ENCODE results near the gene IFNL4.
"Not testable (repeated sequence)": the region's sequence is repeated elsewhere in the genome, so short reads cannot be mapped to it uniquely, and the experiment has no call there.

Gene IFNL4

DNA sequence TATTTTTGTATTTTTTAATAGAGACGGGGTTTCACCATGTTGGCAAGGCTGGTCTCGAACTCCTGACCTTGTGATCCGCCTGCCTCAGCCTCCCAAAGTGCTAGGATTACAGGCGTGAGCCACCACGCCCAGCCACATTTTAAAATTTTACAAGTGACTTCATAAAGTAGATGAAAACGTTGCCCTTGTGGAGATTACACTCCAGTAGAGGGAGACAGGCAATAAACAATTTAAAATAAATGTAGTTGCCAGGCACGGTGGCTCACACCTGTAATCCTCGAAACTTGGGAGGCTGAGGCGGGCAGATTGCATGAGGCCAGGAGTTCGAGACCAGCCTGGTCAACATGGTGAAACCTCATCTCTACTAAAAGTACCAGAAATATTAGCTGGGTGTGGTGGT lies 29.5 kb downstream of the IFNL4 start:
- not testable (repeated sequence) for DNase-seq

DNA sequence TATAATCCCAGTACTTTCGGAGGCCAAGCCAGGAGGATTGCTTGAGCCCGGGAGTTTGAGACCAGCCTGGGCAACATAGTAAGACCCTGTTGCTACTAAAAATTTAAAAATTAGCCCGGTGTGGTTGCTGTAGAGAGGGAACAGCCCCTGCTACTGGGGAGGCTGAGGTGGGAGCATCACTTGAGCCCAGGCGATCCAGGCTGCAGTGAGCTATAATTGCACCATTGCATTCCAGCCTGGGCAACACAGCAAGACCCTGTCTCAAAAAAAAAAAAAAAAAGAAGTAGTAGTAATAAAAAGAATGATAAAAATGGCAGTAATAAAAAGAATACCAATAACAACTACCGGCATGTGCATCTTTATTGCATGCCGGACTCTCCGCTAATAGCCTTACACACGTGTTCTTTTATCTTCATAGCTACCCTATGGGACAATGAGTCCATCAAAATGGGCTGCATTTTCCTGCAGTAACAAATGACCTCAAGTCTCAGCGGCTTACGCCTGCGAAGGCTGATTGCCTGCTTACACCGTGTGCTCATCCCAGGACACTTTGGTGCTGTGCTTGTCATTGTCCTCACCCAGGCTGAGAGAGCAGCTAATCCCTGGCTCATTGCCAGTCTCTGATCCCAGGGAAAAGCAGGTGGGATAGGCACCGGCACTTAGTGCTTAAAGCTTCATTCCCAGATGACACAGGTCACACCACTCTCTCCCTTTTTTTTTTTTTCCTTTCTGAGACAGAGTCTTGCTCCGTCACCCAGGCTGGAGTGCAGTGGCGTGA lies 30.2 kb downstream of the IFNL4 start:
- DNase-seq: no peak

DNA sequence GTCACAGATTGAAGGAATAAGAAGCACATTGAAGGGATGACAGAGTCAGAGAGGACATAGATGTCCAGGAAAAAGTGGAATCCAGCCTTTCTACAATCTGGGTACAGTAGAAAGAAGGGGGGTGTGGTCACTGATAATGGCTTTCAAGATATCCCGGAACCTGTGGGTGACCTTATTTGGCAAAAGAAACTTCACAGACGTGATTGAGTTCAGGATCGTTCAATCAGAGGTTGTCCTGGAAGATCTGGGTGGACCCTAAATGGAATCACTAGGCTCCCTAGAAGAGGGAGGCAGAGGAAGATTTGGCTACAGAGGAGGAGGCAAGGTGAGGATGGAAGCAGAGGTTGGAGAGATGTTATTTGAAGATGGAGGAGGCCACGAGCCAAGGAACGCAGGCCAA lies 31.6 kb downstream of the IFNL4 start:
- no peak for DNase-seq

DNA sequence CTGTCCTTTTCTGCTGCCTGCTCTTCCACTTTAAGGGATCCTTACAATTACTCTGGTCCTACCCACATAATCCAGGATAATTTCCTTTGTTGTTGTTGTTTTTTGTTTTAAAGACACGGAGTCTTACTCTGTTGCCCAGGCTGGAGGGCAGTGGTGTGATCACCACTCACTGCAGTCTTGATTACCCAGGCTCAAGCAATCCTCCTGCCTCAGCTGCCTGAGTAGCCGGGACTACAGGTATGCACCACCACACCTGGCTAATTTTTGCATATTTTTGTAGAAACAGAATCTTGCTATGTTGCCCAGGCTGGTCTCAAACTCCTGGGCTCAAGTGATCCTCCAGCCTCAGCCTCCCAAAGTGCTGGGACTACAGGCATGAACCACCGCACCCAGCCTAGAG lies 33.3 kb downstream of the IFNL4 start:
- DNase-seq: not testable (repeated sequence)

DNA sequence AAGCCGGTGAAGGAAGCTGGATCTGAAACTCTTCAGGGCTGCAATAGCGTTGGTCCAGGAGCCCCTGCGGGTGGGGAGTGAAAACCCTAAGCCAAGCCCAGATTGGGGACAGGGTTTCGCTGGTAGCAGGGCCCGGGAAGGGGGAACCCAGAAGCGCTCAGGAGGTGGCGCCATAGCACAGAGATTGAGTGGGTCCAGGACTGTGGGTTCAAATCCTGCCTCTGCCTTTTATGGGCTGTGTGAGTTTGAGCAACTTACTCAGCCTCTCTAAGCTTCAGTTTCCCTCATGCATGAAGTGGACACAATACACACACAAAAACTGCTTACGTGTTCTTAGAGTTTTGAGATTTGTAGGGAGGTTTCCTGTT lies 36.3 kb downstream of the IFNL4 start:
- DNase-seq: no peak

DNA sequence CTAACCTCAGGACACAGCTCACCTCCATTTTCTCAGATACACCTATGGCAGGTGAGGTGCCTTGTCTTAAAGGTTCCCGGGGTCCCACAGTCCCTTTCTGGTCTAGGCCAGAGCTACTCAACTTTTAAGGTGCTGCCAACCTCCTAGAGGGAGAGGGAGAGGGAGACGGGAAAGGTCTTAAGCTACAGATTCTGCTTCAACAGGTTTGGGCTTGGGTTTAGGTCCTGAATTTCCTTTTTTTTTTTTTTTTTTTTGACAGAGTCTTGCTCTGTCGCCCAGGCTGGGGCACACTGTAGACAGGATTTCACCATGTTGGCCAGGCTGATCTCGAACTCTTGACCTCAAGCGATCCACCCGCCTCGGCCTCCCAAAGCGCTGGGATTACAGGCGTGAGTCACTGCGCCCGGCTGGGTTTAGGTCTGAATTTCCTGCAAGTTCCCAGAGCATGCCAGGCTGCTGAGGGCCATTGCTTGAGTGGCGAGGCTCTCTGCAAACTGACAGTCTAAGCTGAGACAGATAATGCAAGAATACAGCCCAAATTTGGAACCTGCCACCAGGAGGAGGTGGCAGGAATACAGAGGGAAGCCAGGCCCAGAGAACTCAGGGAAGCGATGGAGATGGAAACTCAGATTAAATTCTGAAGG lies 36.8 kb downstream of the IFNL4 start:
- no peak for DNase-seq

DNA sequence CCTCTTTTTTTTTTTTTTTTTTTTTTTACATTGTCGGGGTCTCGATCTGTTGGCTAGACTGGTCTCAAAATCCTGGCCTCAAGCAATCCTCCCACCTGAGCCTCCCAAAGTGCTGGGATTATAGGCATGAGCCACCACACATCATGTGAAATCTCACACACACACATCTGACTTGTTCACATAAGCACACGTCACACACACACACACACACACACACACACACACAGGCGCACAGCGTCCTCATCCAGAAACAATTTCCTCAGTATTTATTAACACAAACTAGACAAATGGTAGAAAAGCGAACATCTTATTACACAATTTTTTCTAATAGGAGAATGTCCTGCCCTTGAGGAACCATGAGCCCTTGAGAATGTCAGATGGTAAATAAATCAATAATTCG lies 39.5 kb downstream of the IFNL4 start:
- DNase-seq: no peak

DNA sequence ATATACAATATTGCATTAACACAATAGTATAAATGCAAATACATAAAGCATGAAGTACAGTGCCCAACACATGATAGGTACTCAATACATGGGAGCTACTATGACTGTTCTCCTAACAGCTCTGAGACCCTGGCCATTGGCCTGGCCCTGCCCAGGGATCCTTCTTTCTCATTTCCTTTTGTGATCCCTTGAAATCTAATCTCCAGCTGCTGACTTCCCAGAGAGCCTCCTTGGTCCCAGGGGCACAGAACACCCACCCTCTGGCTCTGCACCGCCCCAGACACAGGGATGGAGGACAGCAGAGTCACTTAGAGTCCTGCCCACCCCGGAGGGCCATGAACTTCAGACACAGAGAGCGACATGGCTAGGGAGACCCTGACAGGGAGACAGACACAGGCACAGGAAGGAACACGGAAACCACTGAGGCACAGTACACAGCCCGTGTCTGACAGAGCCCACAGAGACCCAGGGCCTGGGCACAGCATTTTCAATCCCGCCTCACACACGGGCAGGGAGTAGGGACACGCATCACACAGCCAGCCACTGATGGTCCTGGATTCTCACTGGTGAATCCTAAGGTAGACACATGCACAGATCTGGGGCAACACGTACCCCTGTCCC lies 40.4 kb downstream of the IFNL4 start:
- no peak for DNase-seq

DNA sequence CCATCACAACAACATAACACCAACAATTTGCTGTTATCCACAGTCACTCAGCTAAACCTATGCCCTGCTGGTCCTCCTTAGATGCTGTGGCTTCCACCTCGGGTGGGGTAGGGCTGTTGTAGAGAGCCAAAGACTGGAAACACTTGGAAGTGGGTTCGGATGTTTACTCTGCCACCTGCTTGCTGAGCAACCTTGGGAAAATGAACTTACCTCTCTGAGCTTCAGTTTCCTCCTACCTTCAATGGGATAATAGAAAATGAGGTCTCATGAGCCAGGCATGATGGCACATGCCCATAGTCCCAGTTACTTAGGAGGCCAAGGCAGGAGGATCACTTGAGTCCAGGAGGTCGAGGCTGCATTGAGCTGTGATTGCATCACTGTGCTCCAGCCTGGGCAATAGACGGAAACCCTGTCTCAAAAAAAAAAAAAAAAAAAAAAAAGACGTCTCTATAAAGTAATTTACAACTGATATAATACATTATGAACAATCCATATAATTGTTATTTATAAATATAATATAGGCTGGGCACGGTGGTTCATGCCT lies 41.3 kb downstream of the IFNL4 start:
- no peak for DNase-seq

DNA sequence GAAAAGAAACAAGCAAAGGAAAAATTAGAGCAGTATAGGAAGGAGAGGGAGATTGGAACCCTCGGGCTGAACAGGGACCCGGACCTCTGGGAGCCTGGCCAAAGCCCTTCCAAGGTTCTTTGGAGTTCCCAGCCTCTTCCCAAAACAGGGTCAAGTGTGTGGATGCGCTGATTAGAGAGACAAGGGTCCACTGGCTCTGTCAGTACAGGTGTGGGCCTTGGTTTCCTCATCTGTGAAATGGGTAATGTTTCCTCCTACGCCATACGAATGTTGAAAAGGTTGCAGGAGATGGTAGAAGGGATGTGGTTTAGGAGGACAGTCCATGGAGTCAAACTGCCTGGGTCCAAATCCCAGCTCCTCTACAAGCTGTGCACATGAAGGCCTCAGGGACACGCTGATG lies 42.5 kb downstream of the IFNL4 start:
- no peak for DNase-seq

DNA sequence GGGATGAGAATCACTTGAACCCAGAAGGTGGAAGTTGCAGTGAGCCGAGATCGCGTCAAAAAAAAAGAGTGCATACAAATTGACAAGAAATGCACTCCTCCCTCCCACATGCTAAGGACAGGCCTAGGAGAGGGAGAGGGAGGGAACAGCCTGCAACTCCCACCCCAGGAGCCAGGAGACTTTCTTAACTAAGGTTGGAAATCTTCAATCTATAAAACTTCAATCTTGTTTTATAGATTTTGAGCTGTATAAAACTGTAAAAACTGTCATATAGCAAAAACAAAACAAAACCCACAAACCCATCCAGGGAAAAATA lies 43.2 kb downstream of the IFNL4 start:
- no peak for DNase-seq

DNA sequence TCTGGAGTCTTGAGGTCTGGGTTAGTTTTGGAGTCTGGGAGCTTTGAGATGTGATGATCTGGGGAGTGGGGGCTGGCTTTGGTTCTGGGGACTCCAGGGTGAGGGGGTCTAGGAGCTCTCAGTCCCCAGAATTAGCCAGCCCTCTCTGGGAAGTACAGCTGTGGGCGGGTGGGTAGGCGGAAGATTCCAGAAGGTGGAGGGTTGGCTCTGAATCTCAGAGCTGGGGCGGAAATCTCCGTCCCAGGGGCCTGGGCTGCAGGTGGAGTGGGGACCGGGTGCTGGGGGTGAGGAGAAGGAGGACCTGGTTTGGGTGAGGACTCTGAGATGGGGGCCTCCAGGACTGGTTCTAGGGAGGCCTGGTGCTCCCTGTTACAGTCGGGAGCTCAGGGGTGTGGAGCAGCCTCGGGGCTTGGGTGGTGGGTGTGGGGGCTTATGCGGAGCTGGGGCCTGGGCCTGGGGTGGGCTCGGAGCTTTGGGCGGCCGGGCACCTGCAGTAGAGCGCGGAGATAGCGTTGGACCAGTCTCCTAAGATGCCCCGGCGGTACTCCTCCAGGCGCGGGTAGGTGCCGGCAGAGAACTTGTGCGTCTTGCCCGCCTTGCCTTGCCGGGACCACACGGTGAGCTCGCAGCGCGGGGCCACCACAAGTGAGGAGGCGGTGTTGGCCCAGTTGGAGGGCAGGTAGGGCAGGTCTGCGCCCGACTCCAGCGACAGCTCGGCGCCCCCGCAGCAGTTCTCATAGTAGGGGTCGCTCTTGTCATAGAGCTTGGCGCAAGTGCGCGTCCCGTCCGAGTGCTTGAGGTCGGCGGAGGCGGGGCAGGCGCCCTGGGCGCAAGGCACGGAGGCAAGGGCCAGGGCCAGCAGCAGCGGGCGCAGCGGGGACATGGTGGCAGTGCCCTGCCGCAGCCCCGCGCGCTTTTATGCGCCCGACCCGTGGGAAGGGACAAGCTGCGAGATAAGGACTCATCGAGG lies 45.0 kb downstream of the IFNL4 start, which contains the start of gene SYCN:
SYCN (minus strand) TSS at position 892 of the 970 bp plus-strand sequence; CDS start at position 883, 9 bp downstream.
- no peak for DNase-seq

DNA sequence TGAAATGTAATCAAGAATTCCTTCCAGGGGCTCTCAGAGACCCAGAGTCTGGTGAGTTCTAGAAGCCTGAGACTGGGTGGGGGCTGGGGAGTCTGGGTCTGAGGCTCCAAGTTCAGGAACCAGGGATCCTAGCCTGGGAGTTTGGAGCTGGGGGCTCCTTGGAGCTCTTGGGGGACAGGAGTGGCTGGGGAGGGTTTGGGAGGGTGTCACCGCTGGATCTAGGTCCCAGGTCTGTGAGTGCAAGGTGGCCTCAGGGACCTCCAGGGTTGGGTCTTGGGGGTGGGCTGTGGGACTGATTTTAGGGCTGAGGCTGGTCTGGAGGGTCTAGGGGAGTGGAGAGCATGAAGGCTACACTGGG lies 45.7 kb downstream of the IFNL4 start:
- DNase-seq: no peak

DNA sequence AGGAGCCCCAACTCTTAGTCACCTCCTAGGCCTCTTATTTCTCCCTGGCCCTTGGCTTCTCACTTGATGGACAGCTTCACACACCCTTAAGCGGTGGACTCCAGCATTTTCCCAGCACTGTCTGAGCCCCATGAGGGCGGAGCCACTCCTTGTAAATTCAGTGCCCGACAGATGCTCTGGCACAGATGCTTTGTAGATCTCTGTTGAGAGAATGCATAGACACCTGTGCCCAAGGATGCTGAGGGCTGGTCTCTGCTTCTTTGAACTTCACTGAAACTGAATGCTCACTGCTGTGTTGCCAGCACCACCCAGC lies 47.9 kb downstream of the IFNL4 start:
- DNase-seq: no peak

DNA sequence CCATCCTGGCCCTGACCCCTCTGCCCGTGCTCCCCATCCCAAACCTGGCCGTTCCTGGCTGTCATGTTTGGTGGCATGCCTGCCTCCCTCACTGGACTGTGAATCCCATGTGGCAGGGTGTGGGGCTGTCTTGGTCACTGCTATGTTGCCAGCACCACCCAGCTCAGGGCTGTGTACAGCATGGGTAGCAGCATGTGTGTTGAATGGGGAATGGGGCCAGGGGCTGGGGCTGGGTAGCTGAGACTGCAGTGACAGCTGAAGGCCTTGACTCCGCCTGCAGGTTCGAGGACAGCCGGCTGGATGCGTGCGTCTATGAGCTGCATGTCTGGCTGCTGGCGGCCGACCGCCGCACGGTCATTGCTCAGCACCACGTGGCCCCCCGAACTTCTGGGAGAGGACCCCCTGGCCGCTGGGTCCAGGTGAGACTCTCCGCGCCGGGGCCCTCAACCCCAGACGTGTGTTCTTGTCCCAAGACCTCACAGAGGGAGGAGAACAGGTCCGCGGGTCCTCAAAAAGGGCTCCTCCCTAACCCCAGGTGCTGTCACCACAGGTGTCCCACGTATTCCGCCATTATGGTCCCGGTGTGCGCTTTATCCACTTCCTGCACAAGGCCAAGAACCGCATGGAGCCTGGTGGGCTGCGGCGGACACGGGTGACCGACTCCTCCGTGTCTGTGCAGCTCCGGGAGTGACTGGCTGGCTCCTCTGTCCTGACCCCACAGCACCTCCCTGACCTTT lies 48.4 kb downstream of the IFNL4 start:
- no peak for DNase-seq

DNA sequence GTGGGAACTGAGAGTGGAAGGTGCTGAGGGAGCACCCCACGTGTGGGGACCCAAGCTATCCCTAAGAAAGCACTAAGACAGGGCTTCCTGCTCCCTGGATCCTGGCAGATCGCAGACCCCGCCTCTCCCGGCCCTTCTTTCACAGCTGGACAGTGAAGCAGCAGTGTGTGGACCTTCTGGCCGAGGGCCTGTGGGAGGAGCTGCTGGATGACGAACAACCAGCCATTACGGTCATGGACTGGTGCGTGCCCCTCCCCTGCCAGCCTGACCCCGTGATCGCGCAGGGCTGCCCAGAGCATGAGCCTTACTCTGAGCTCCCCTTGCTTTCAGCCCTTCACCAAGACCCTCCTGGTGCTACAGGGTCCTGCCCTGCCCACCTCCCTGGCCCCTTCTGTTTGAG lies 49.6 kb downstream of the IFNL4 start:
- no peak for DNase-seq

DNA sequence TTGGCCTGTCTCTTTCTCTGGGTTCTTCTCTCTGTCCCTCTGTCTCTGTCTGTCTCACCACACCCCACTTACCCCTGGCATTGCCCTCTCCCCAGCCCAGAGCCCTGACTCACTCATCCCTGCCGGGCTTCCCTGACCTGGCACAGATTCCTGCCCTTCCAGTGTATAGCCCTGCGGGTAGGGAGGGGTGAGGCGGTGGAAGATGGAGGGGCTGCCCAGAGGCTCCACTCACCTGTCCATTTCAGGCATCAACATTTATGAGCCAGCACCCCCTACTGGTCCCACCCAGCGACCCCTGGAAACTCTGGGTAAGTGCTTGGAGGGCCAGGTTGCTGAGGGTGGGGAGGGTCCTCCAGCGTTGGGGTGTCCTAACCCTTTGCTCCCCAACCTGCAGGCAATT lies 50.8 kb downstream of the IFNL4 start:
- no peak for DNase-seq

DNA sequence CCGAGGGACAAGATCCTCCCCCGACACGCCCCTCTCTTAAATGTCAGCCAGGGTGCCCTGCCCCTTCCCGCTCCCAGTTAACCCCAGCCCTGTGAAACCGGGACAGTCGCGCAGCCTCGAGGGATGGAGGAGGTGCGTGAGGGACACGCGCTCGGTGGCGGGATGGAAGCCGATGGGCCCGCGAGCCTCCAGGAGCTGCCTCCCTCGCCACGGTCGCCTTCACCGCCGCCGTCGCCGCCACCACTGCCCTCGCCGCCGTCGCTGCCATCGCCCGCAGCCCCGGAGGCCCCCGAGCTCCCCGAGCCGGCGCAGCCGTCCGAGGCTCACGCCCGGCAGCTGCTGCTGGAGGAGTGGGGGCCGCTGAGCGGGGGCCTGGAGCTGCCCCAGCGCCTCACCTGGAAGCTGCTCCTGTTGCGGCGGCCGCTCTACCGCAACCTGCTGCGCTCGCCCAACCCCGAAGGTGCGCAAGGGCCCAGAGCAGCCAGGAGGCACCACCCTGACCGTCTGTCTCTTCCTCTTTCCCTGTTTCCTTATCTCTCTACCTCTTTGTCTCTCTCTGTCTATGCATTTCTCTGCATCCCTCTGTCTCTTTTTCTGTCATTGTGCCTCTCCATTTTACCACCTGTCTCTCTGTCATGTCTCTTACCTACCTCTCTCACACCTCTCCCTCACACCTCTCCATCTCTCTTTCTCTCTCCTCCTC lies 51.6 kb downstream of the IFNL4 start, which contains the start of gene NCCRP1:
NCCRP1 (plus strand) TSS at position 105 of the 703 bp plus-strand sequence; CDS start at position 124, 19 bp downstream.
- no peak for DNase-seq

DNA sequence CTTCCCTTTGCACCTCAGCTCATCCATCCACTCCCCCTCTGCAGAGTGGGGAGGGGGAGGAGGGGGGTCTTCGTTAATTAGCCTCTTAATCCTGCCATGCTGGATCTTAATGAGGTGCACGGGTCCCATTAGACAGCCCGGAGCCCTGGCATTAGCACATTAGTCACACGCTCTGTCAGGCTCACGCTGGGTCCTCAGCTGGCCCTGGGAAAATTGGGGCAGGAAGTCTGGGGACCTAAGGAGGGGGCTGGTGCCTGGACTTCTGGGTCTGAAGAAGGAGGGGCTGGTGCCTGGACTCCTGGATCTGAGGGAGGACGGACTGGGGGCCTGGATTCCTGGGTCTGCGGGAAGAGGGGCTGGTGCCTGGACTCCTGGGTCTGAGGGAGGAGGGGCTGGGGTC lies 52.3 kb downstream of the IFNL4 start:
- DNase-seq: no peak
